NCI-H1694 treated with DMSO at 0.1 percent for 48 hours (cell line): Measurements from ENCODE around the gene GRIN2A.

Source experiments
- DNase-seq: peaks from one replicate; lab custom pipeline; 2025; lab: John Stamatoyannopoulos, UW

Gene GRIN2A

GRCh38 chr16:10181196-10182162, 749 bp downstream of the GRIN2A start:
- DNase-seq, result peak; percentile 19

DNA sequence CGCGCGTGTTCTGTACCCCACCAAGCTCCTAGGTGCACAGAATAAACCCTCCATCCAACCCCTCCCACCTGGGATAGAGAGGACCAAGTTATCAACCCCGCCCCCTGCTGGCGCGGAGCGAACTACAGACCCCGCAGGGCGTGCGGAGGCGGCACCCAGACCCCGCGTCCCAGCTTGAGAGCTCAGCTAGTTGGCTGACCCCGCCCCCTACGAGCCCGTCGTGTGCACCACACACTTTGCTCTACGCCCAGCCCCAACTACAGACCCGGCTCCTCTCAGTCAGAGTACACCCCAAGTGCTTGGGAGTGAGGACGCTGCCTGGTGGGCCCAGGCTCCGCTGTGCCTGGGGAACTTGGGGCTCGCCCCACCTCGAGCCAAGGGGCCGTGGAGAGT, 1.5 kb downstream of the GRIN2A start:
- no peak for DNase-seq

- no peak for DNase-seq
These were observed 2.0 kb downstream of the GRIN2A start for GRCh38 chr16:10180042-10180770.

GRCh38 chr16:10178526-10178925, 3.7 kb downstream of the GRIN2A start:
- DNase-seq, result no peak

DNA sequence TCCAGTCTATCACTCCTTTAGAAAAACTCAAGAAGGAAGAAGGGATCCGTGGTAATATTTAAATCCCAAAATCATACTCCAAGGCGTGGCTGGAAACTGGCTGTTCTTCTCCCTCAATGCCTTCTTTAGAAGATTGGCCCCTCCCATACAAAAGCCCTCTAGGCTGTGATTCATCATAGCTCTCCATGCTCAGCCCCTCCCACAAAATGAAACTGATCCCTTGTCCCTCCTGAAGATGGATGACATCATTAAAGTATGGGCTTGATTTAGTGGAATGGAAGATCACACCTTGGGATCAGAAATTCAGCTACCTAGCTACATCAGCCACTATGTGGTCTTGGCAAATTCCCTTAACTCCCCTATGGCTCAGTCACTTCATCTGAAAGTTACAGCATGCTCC, 4.1 kb downstream of the GRIN2A start:
- DNase-seq, result no peak

- no peak for DNase-seq
These were observed 9.2 kb downstream of the GRIN2A start for GRCh38 chr16:10172848-10173655.

DNA sequence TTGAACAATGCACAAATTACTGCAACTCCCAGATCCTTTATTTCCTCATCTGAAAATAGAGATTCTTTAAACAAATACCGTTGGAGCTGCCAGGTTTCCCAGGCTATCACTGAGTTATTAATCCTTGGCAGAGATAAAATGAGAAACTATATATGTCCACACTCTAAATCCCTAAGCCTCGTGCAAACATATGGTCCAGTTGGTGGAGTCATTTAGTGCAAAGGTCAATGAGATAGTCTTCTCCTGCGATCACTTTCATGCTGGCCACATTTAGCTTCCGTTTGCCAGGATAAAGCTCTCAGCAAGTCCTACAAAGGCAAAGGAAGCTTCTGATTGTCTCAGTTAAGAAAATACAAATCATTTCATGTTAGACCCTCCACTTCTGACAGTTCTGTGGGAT, 11.0 kb downstream of the GRIN2A start:
- no peak for DNase-seq

DNA sequence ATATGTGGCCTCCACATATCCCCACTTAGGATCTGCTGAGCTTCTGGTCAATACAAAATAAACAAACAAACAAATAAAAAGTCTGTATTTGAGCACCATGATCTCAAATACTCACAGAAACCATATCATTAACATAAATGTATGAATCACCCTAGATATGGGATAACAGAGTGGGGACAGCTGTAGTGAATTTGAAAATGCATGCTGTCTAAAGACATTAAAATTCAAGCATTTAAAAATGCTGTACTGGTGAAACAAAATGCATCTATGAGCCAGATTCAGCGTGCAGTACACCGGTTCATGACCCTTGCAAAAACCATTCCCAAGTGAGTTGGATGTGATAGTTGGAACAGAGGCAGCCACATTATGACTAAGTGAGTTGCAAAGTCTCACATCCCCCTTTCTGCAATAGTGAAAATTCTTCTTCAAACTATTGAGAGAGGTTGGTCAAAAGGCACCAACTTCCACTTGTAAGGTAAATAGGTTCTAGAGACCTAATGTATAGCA, 12.3 kb downstream of the GRIN2A start:
- DNase-seq, result no peak

DNA sequence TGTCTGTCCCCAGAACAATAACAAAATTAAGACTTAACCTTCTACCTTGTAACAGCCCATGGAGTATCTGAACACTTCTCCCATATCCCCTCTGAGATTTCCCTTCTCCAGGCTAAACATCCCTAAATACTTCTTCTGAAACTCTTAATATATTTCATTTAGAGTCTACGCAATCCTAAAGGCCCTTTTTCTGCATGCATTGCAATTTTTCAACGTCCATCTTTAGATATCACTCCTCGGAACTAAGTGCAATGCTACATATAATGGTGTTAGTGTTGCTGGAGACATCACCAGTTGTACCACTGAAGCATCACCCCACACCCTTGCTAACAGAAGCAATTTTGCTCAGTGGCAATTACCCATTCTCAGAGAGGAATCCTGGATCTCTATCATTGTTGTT, 13.2 kb downstream of the GRIN2A start:
- DNase-seq, result no peak

- DNase-seq, result no peak
These were observed 14.0 kb downstream of the GRIN2A start for GRCh38 chr16:10168258-10168657.

- DNase-seq, result no peak
These were observed 16.6 kb downstream of the GRIN2A start for GRCh38 chr16:10165643-10166042.

- no peak for DNase-seq
These were observed 19.2 kb downstream of the GRIN2A start for GRCh38 chr16:10162981-10163380.

- DNase-seq, result no peak
These were observed 26.1 kb downstream of the GRIN2A start for GRCh38 chr16:10156099-10156498.

DNA sequence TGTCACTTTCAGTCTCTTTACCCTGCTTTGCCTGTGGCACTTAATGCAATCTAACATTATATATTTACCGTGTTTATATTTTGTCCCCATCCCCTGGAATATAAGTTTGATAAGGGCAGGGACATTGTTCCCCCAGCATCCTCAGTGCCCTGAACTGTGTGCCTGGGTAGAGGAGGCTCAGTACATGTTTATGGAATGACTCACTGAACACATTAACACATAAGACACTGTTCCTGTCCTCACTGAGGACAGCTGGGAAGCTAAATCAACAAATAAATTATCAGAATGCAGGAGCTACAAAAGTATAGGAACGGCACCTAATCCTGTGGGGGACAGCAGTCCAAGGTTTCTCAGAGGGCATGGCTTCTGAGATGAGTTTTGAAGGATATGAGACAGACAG, 27.8 kb downstream of the GRIN2A start:
- no peak for DNase-seq

DNA sequence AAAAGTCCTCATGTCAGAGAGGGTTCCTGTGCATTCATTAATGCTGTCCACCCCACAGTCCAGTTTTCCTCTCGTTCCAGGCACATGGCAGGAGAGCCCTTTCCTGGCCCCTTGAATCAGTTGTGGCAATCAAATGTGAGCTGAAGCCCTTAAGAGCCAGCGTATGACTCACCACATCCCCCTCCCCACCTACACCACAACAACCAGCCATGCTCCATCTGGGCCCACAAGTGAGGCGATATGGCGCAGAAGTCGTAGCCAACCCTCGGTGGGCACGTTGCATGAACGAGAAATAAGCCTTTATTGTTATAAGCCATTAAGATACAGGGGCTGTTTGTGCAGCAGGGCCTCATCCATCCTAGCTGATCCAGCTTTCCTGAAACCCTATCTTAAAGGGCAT, 28.2 kb downstream of the GRIN2A start:
- no peak for DNase-seq

- DNase-seq, result no peak
These were observed 30.5 kb downstream of the GRIN2A start for GRCh38 chr16:10151718-10152117.

GRCh38 chr16:10150906-10151305, 31.3 kb downstream of the GRIN2A start:
- DNase-seq, result no peak

DNA sequence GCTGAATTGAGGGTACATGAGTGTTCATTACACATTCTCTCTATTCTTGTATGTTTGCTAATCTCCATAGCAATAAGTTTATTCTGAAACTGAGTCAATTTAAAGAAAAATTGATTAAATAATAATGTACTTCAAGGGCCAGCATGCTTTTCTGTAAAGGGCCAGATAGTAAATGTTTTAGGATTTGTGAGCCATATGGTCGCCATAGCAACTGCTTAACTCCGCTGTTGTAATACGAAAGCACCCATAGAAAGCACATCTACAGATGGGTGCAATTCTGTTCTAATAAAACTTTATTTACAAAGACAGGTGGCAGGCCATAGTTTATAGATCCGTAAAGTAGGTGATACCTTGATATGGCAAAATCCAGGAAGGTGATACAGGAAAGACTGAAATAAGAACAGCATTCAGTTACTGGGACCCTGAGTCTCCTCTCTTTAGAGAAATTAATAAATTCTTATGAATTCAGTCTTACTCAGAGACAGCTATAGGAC, 36.6 kb downstream of the GRIN2A start:
- DNase-seq, result no peak

GRCh38 chr16:10141671-10142070, 40.6 kb downstream of the GRIN2A start:
- no peak for DNase-seq

- no peak for DNase-seq
These were observed 43.3 kb downstream of the GRIN2A start for GRCh38 chr16:10138881-10139280.

GRCh38 chr16:10137341-10137740, 44.9 kb downstream of the GRIN2A start:
- DNase-seq, result no peak

- no peak for DNase-seq
These were observed 45.3 kb downstream of the GRIN2A start for GRCh38 chr16:10136916-10137315.
